AG04450 (cell line): ENCODE measurements around the gene NANOS3. TPM values are rescaled to one million over a fixed set of nuclear protein-coding genes. Genes with fewer than 3 reads are reported as not detected.

Source experiments
- CTCF ChIA-PET: fragments of 300-600, 350-600 bp; formaldehyde crosslinking; extraction: SDS; loops from one replicate; lab custom pipeline; 2022; ENCODE audit warnings: antibody characterized with exemption, inconsistent platforms; lab: Charles Lee
- POLR2A ChIA-PET: fragments of 350-600 bp; formaldehyde crosslinking; extraction: SDS; loops from one replicate; lab custom pipeline; 2021; ENCODE audit warnings: antibody characterized with exemption, inconsistent platforms; lab: Yijun Ruan, JAX
- DNase-seq: peaks from one replicate; pipeline ENCODE4 v3.0.0-alpha.2; 2011; ENCODE audit warnings: low read depth, low spot score
- H3K27ac ChIP-seq: one replicate; pipeline ENCODE4 v1.5.1; 2012; ENCODE audit warnings: low read depth, low read length, control low read depth
- H3K27me3 ChIP-seq: one replicate; pipeline ENCODE4 v1.6.0; 2012; ENCODE audit warnings: low read length; ENCODE audit not compliant: control insufficient read depth, insufficient read depth
- H3K4me3 ChIP-seq: 2 replicates; pipeline ENCODE4 v1.5.1; 2011; ENCODE audit warnings: mild to moderate bottlenecking, low read depth, low read length, control low read depth
- H3K9me3 ChIP-seq: 2 replicates; pipeline ENCODE4 v1.5.1; 2012; ENCODE audit warnings: low read length; ENCODE audit not compliant: control insufficient read depth, insufficient read depth
- polyA minus RNA-seq: library from RNA; depleted of rRNA, polyadenylated mRNA; stranded (reverse); fragments of >200 nt; gene quantifications from 2 replicates; pipeline ENCODE4 v1.2.3, GENCODE V29; 2011; rRNA and poly(A)+ RNA removed
- polyA plus RNA-seq: library from polyadenylated mRNA; depleted of rRNA; stranded (reverse); fragments of >200 nt; gene quantifications from 2 replicates; pipeline ENCODE4 v1.2.3, GENCODE V29; 2011; rRNA removed
- TF ChIP-seq, protein P1 (sequence below): IDR thresholded peaks from 2 replicates; pipeline ENCODE4 v1.5.1; 2011; ENCODE audit warnings: low read depth, low read length, control low read depth, inconsistent platforms

Gene NANOS3
- polyA plus RNA-seq (0.36 and 0.37 TPM in 2 replicates), polyA minus RNA-seq (not detected in 2 replicates)

- POLR2A ChIA-PET: no interaction called here
- DNase-seq: no peak
- Histone ChIP-seq H3K27ac (no peak within 1 kb of the TSS), H3K4me3 (no peak within 1 kb of the TSS), H3K27me3 (no peaks in the 10 kb centered on the region), H3K9me3 (no peaks in the 10 kb centered on the region)
- CTCF ChIA-PET: interaction anchor here (1.9 kb wide), 1 partner anchor 199 kb away, joined by 11 read pairs; no protein-coding TSS in a partner anchor
- TF ChIP-seq, protein P1, sequence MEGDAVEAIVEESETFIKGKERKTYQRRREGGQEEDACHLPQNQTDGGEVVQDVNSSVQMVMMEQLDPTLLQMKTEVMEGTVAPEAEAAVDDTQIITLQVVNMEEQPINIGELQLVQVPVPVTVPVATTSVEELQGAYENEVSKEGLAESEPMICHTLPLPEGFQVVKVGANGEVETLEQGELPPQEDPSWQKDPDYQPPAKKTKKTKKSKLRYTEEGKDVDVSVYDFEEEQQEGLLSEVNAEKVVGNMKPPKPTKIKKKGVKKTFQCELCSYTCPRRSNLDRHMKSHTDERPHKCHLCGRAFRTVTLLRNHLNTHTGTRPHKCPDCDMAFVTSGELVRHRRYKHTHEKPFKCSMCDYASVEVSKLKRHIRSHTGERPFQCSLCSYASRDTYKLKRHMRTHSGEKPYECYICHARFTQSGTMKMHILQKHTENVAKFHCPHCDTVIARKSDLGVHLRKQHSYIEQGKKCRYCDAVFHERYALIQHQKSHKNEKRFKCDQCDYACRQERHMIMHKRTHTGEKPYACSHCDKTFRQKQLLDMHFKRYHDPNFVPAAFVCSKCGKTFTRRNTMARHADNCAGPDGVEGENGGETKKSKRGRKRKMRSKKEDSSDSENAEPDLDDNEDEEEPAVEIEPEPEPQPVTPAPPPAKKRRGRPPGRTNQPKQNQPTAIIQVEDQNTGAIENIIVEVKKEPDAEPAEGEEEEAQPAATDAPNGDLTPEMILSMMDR: no peak
These were observed at the start of gene NANOS3 for GRCh38 chr19:13876834-13877233. Gene NANOS3, plus strand, starts transcription at chr19:13877134. Its CDS starts 115 bp downstream, at chr19:13877249.

GRCh38 chr19:13827656-13828055, 49.3 kb upstream of the NANOS3 start:
- CTCF ChIA-PET: interaction anchor here (0.8 to 1.5 kb wide), 2 partner anchors 9 to 34 kb away, joined by 3 to 5 read pairs; no protein-coding TSS in a partner anchor

GRCh38 chr19:13830114-13830740, 46.7 kb upstream of the NANOS3 start:
- no peak overlapping the region for H3K27ac ChIP-seq
- TF ChIP-seq, protein P1: no peak
- no peaks in the 10 kb centered on the region for H3K27me3 ChIP-seq
- CTCF ChIA-PET: no interaction called here
- POLR2A ChIA-PET: interaction anchor here (1.0 to 1.3 kb wide), 3 partner anchors 17 to 42 kb away, joined by 3 to 7 read pairs (median 6); no protein-coding TSS in a partner anchor
- no peak overlapping the region for H3K4me3 ChIP-seq
- H3K9me3 ChIP-seq: peaks cover 20% of the 10 kb centered on the region; the same call in 1 of the 2 replicates
- no peak for DNase-seq

More at GRCh38 chr19:13827656-13828055, 49.3 kb upstream of the NANOS3 start:
- POLR2A ChIA-PET: interaction anchor here (0.6 kb wide), 1 partner anchor 10 kb away, joined by 3 read pairs; no protein-coding TSS in a partner anchor
- TF ChIP-seq, protein P1: no peak
- H3K27ac ChIP-seq: no peak overlapping the region
- no peak overlapping the region for H3K4me3 ChIP-seq
- peaks cover 20% of the 10 kb centered on the region; the same call in 1 of the 2 replicates for H3K9me3 ChIP-seq
- no peak for DNase-seq
- H3K27me3 ChIP-seq: no peaks in the 10 kb centered on the region

GRCh38 chr19:13830741-13831536, 46.0 kb upstream of the NANOS3 start:
- DNase-seq: no peak
- TF ChIP-seq, protein P1: no peak
- H3K27ac ChIP-seq: no peak overlapping the region
- no peak overlapping the region for H3K4me3 ChIP-seq
- no peaks in the 10 kb centered on the region for H3K27me3 ChIP-seq
- POLR2A ChIA-PET: interaction anchor here (1.3 kb wide), 1 partner anchor 31 kb away, joined by 6 read pairs; no protein-coding TSS in a partner anchor
- CTCF ChIA-PET: no interaction called here
- H3K9me3 ChIP-seq: peaks cover 14% of the 10 kb centered on the region; the same call in 1 of the 2 replicates
